ENCODE data around the gene NUDT8.

DNA sequence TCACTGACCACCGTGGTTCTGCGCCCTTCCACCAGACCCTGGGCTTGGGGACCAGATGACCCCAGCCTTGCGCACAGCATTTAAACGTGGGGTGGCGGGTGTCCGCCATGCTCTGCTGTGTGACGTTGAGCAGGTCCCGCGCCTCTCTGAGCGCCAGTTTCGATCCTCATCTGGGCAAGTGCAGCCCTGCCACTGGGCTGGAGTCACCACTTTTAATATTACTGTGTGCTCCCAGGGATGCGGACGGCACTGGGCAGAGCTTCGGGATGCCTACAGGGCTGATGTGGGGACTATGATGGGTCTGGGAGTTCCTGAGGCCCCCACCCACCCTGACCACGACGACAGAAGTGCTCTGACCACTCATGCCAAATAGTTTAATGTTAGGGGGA is 1.2 kb upstream of the NUDT8 start:
- TF ChIP-seq, protein P1, sequence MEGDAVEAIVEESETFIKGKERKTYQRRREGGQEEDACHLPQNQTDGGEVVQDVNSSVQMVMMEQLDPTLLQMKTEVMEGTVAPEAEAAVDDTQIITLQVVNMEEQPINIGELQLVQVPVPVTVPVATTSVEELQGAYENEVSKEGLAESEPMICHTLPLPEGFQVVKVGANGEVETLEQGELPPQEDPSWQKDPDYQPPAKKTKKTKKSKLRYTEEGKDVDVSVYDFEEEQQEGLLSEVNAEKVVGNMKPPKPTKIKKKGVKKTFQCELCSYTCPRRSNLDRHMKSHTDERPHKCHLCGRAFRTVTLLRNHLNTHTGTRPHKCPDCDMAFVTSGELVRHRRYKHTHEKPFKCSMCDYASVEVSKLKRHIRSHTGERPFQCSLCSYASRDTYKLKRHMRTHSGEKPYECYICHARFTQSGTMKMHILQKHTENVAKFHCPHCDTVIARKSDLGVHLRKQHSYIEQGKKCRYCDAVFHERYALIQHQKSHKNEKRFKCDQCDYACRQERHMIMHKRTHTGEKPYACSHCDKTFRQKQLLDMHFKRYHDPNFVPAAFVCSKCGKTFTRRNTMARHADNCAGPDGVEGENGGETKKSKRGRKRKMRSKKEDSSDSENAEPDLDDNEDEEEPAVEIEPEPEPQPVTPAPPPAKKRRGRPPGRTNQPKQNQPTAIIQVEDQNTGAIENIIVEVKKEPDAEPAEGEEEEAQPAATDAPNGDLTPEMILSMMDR (IDR thresholded peaks at IDR 0.05; ENCODE audit: insufficient read depth, low read depth, low read length) = no peak
- no peak for TF ChIP-seq EZH2 (IDR thresholded peaks at IDR 0.05; ENCODE audit: insufficient read depth, low read length)

All from astrocyte (in vitro differentiated cells and primary cell).